Measurements from ENCODE around the gene NMT2.

DNA sequence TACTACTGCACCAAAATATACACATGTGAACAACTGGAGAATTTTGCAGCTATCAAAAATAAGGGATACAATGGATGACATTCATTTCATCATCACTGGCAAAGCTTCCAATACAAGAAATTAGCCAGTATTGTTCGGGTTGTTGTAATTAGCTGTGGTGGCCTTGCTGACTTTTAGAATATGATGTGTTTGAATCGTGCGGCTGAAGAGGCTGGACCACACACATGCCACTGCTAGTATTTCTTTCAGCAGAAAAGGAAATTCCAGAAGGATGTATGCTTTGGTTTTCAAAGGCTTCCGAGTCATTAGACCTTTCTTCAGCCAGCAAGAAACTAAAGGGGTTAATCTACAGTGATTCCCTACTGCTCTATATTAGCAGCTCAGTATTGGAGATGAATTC is 54.7 kb downstream of the NMT2 start:
- TF ChIP-seq, protein P1, sequence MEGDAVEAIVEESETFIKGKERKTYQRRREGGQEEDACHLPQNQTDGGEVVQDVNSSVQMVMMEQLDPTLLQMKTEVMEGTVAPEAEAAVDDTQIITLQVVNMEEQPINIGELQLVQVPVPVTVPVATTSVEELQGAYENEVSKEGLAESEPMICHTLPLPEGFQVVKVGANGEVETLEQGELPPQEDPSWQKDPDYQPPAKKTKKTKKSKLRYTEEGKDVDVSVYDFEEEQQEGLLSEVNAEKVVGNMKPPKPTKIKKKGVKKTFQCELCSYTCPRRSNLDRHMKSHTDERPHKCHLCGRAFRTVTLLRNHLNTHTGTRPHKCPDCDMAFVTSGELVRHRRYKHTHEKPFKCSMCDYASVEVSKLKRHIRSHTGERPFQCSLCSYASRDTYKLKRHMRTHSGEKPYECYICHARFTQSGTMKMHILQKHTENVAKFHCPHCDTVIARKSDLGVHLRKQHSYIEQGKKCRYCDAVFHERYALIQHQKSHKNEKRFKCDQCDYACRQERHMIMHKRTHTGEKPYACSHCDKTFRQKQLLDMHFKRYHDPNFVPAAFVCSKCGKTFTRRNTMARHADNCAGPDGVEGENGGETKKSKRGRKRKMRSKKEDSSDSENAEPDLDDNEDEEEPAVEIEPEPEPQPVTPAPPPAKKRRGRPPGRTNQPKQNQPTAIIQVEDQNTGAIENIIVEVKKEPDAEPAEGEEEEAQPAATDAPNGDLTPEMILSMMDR (IDR thresholded peaks at IDR 0.05): no peak
- TF ChIP-seq POLR2A (IDR thresholded peaks at IDR 0.05): no peak
